ENCODE measurements around the gene TSPO.

Gene TSPO

DNA sequence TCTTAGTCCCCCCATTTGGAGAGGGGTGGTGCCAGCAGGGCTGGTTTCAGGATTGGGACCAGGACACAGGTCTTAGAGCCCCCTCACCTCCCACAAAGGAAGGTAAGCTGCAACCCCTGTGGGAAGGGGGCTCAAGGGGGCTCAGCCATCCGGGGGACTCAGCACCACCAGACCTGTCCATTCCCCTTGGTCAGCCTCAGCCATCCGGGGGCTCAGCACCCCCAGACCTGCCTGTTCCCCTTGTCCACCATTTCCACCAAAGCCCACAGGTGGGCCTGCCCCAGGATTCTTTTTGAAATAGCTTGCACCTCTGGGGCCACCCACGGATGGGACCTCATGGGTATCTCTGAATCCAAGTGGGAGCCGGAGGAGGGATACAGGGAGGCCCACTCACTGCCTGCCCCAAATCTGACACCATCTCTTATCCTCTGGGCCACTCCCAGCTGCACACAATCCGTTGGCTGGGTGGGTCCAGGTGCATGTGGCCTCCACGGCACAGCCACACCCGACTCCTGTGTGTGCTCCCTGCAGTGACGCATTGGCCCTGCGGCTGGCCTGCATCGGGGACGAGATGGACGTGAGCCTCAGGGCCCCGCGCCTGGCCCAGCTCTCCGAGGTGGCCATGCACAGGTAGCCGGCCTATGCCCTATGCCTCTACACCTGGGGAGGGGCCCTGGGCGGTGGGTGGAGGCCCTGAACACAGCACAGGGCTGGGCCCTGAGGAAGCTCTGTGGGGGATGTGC is 24.0 kb upstream of the TSPO start:
- H3K27ac ChIP-seq: no peak overlapping the region
- no peak for TF ChIP-seq ZFX (IDR thresholded peaks at IDR 0.05; ENCODE audit: borderline replicate concordance)
- TF ChIP-seq, protein P1, sequence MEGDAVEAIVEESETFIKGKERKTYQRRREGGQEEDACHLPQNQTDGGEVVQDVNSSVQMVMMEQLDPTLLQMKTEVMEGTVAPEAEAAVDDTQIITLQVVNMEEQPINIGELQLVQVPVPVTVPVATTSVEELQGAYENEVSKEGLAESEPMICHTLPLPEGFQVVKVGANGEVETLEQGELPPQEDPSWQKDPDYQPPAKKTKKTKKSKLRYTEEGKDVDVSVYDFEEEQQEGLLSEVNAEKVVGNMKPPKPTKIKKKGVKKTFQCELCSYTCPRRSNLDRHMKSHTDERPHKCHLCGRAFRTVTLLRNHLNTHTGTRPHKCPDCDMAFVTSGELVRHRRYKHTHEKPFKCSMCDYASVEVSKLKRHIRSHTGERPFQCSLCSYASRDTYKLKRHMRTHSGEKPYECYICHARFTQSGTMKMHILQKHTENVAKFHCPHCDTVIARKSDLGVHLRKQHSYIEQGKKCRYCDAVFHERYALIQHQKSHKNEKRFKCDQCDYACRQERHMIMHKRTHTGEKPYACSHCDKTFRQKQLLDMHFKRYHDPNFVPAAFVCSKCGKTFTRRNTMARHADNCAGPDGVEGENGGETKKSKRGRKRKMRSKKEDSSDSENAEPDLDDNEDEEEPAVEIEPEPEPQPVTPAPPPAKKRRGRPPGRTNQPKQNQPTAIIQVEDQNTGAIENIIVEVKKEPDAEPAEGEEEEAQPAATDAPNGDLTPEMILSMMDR (IDR thresholded peaks at IDR 0.05): no peak

DNA sequence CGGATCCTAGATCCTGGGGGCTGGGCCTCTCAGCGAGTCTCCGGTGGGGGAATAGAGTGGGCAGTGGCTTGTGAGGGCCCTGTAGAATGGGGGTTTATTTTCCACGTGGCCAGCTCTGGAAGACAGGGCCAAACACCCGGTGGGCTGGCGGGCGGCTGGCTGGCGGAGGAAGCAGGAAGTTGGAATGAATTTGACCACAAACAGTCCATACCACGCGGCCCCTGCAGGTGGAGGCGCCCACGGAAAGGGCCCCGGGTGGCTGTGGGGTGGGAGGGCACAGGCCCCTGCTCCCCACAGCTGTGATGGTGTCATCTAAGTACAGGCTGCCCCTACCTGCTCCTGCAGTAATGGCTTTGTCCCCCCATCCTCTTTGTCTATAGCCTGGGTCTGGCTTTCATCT is 23.2 kb upstream of the TSPO start:
- TF ChIP-seq ZFX (IDR thresholded peaks at IDR 0.05; ENCODE audit: borderline replicate concordance): no peak
- H3K27ac ChIP-seq: no peak overlapping the region

DNA sequence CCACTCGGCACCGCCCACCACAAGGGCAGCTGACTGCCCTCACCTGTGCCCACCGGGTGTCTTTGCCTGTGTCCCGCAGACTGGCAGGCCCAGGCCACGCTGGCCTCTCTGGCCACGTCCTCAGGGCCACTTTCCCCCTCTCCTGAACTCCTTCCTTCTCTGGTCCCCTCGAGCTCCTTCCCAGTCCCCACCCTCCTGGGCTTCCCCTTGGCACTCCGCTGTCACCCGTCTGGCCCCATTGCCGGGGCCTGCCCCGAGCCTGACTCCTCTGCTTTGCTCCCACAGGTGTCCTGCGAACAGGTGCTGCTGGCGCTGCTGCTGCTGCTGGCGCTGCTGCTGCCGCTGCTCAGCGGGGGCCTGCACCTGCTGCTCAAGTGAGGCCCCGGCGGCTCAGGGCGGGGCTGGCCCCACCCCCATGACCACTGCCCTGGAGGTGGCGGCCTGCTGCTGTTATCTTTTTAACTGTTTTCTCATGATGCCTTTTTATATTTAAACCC is 22.4 kb upstream of the TSPO start:
- no peak overlapping the region for H3K27ac ChIP-seq
- TF ChIP-seq, protein P1 (IDR thresholded peaks at IDR 0.05): no peak
- TF ChIP-seq ZFX (IDR thresholded peaks at IDR 0.05; ENCODE audit: borderline replicate concordance): no peak

DNA sequence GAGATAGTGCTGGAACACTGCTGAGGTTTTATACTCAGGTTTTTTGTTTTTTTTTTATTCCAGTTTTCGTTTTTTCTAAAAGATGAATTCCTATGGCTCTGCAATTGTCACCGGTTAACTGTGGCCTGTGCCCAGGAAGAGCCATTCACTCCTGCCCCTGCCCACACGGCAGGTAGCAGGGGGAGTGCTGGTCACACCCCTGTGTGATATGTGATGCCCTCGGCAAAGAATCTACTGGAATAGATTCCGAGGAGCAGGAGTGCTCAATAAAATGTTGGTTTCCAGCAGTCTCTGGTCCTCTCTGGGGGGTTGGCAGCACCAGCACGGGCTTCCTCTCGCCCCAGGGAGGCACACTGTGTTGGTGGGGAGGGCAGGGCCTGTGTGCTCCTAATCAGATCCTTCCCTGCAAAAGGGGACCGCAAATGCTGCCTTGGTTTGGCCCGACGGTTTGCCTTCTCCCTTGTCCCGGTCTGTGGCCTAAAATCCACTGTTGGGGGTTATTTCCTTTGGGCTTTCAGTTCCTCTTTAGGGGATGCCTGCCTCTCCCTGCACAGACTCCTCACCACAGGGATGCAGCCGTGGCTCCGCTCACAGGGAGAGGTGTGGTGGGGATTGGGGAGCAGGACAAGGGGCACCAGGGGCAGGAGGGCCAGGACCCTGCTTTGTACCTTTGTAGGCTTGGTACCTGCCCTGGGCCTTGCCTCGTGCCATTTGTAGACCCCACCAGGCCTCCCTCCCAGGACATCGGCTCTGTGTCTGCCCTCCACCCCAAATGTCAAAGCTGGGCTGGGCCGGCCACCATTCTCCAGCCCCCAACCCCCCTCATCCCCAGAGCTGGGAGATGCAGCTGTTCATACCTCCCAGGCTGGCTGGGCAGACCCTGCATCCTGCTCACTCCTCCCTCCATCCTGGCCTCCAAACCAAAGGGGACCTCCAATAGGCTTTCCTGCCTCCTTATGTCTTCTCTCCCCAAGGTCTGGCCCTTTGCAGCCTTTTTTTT is 21.6 kb upstream of the TSPO start:
- no peak overlapping the region for H3K27ac ChIP-seq
- TF ChIP-seq ZFX (IDR thresholded peaks at IDR 0.05; ENCODE audit: borderline replicate concordance): no peak
- TF ChIP-seq, protein P1 (IDR thresholded peaks at IDR 0.05): no peak

DNA sequence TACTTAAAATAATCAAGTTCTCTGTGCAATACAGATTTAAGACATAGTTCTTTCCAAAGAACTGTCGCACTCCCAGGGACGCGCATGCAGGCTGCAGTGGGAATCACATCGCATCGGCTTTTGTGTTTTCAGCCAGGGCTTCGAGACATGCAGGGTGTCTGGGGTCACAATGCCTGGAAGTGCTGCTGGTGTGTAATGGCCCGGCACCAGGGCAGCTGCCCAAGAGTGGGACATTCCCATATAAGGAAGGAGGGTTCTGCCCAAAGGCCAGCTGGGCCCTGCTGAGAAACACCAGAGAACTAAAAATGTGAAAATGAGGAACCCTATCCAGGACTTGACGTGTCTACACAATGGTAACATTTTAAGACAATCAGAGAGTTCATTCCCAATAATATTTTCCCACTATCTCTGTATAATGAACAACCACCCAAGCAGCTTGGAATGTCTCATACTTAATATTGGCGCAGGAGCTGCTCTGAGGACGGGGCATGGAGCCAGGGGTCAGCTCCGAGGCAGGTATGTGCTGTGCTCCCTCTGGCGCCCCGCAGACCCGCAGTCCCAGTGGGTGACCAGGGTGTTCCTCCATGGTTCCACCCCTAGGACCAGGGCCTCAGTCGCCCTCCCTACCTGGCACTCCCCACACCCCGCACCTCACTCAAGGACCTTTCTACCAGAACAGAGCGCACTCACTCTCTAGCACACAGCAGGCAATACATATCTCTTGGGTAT is 19.4 kb upstream of the TSPO start:
- H3K27ac ChIP-seq: no peak overlapping the region
- TF ChIP-seq ZFX (IDR thresholded peaks at IDR 0.05; ENCODE audit: borderline replicate concordance): no peak
- TF ChIP-seq, protein P1 (IDR thresholded peaks at IDR 0.05): no peak

DNA sequence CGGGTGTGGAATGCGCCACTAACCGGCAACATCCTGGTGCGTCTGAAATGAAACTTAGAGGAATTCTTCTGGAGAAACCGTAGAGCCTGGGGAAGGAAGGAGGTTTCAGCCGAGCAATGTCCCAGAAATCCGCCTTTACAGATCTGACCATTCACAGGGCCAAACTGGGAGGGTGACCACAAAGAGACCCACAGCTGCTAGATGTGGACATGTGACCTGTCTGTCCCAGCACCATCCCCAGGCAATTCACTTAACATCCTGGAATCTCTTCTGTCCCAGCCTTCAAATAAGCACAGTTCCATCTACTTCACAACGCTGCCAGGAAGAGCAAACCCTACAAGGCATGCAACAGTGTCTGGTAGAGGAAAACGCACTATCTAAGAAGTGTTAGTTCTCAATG is 18.0 kb upstream of the TSPO start:
- no peak overlapping the region for H3K27ac ChIP-seq
- TF ChIP-seq ZFX (IDR thresholded peaks at IDR 0.05; ENCODE audit: borderline replicate concordance): no peak
- TF ChIP-seq, protein P1 (IDR thresholded peaks at IDR 0.05): no peak

DNA sequence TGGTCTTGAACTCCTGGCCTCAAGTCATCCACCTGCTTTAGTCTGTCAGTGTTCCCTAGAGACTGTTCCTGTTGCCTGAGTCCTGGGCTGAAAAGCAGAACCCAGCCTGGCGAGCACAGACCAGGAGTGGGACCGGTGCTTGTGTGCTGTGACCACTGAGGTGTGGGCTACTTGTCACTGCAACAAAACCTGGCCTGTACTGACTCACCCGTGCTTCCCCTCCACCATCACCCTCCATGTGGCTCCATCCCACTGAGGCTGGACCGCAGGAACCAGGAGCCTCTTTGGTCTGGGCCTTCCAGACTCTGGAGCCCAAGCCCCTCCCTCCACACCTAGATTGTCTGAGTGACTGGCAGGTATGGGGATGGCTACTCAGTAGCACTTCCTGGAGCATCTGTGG is 16.8 kb upstream of the TSPO start:
- TF ChIP-seq, protein P1 (IDR thresholded peaks at IDR 0.05): no peak
- no peak overlapping the region for H3K27ac ChIP-seq

Measured in 22Rv1 (cell line).